ENCODE measurements around the gene LEKR1. TPM values are rescaled to one million over a fixed set of nuclear protein-coding genes. Genes with fewer than 3 reads are reported as not detected.

The LEKR1 gene
- total and polyA plus RNA-seq, 3 experiments from 2014 or later = 0.55 to 0.64 (median 0.56) TPM

DNA sequence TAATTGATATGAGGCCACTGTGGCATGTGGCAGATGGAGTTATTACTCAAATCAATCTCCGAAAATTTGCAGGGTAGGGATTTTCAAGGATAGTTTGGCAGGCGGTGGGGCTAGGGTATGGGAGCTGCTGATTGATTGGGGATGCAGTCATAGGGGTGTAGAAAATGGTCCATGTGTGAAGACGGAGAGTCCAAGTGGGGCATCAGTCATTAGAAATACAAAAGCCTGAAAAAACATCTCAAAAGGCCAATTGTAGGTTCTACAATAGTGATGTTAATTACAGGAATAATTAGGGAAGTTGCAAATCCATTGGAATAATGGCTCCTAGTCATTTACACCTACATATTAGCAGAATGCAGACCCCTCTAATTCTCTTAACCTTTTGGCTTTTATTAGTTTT is 4.9 kb downstream of the LEKR1 start:
- no peak overlapping the region for H3K4me3 ChIP-seq (ENCODE audit: low read length)
- Mint-ChIP-seq H3K36me3 (peaks cover 0 to 7% (median 0%) of the 10 kb centered on the region in 3 donors), H3K27me3 (no peaks in the 10 kb centered on the region), H3K27ac (peak overlapping the region in 1 of 8 donors; percentile 33), H3K4me3 (peak overlapping the region in 1 of 7 donors; percentile 50), H3K4me1 (peaks cover 7 to 18% (median 14%) of the 10 kb centered on the region in 3 donors), H3K9me3 (no peaks in the 10 kb centered on the region)
- ChIA-PET POLR2A (no interaction called here), CTCF (no interaction called here)
- H3K27me3 ChIP-seq (ENCODE audit: insufficient read depth, low read length, poor library complexity, severe bottlenecking) = no peaks in the 10 kb centered on the region
- DNase-seq = no peak
- H3K4me1 ChIP-seq (ENCODE audit: insufficient read depth, low read length) = no peaks in the 10 kb centered on the region
- no peaks in the 10 kb centered on the region for H3K9me3 ChIP-seq (ENCODE audit: low read length)
- no peak overlapping the region for H3K27ac ChIP-seq (ENCODE audit: low read depth, low read length)
- H3K36me3 ChIP-seq (ENCODE audit: insufficient read depth, low read length) = no peaks in the 10 kb centered on the region

DNA sequence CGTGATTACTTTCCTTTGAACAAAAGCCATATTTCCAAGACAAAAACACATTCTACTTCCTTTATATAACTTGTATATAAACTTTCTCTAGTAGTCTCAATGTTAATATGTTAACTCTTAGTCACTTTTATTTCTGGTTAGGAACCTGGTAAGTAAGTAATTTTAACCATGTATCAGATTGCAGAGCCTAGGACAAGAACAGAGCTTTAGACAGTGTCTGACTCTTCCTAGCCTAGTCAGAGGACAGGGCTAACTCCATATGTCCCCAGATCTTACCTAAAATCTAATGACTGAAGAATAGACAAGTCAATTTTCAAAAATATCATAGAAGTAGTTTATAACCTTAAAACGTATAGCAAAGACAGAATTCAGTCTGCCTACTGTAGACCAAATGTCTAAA is 8.3 kb downstream of the LEKR1 start:
- Histone ChIP-seq H3K9me3 (ENCODE audit: low read length) (no peaks in the 10 kb centered on the region), H3K4me3 (ENCODE audit: low read length) (no peak overlapping the region), H3K4me1 (ENCODE audit: insufficient read depth, low read length) (no peaks in the 10 kb centered on the region), H3K27me3 (ENCODE audit: insufficient read depth, low read length, poor library complexity, severe bottlenecking) (no peaks in the 10 kb centered on the region), H3K36me3 (ENCODE audit: insufficient read depth, low read length) (no peaks in the 10 kb centered on the region), H3K27ac (ENCODE audit: low read depth, low read length) (no peak overlapping the region)
- DNase-seq = no peak
- ChIA-PET CTCF (interaction anchor here (0.6 kb wide), 1 partner anchor 19 kb away, joined by 3 read pairs; no protein-coding TSS in a partner anchor), POLR2A (no interaction called here)
- no peaks in the 10 kb centered on the region for H3K36me3 Mint-ChIP-seq
- H3K4me3 Mint-ChIP-seq = no peak overlapping the region
- H3K4me1 Mint-ChIP-seq = no peaks in the 10 kb centered on the region
- H3K27ac Mint-ChIP-seq = no peak overlapping the region
- no peaks in the 10 kb centered on the region for H3K27me3 Mint-ChIP-seq
- H3K9me3 Mint-ChIP-seq = no peaks in the 10 kb centered on the region

DNA sequence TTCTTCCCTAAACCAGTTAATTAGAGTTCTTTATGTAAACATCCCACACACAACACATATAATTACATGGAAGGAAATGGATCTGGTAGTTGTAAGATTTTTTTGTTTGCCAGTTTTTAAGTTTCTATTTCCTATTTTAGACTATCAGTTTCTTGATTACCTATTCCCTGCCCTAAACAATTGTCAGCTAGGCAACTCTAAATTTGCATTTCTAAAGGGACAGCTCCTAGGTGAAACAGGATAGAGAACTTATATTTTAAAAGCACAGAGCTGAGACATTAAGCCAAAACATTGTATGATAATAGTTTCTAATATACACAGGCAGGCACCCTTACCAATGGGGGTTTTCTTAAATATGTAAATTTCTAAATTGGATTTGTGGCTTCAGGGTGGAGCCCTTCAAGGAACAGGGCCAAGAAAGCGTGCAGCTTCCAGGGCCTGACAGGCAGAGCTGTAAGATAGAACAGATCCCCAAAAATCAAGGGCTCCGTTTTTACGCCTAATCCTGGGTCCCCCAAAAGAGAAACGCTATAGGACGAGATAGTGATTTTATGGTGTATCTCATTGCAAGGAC is 8.9 kb downstream of the LEKR1 start:
- POLR2A ChIA-PET = no interaction called here
- H3K4me1 Mint-ChIP-seq = no peaks in the 10 kb centered on the region
- no peaks in the 10 kb centered on the region for H3K27me3 ChIP-seq (ENCODE audit: insufficient read depth, low read length, poor library complexity, severe bottlenecking)

DNA sequence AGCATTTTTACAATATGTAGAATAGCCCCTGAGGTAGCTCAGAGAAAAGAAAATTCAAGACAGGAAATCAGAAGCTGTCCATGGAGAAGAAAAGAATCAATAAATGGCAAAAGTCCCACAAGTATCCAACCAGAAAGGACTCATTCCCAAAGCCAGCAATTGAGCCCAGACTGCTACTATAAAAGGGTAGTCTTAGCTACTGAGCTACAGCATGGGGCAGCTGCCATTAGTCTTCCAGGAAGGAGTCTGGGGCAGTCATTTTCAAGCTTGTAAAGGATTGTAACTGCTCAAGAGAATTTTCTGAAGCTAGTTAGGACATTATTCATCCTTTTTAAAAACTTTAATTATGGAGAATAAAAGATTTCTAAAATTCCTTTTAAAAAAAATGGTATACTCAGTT is 10.5 kb downstream of the LEKR1 start:
- H3K4me1 ChIP-seq (ENCODE audit: insufficient read depth, low read length) = no peaks in the 10 kb centered on the region
- Mint-ChIP-seq H3K4me1 (no peaks in the 10 kb centered on the region), H3K27ac (no peak overlapping the region), H3K9me3 (no peaks in the 10 kb centered on the region), H3K36me3 (no peaks in the 10 kb centered on the region), H3K4me3 (no peak overlapping the region), H3K27me3 (no peaks in the 10 kb centered on the region)
- no peak overlapping the region for H3K4me3 ChIP-seq (ENCODE audit: low read length)
- no peak overlapping the region for H3K27ac ChIP-seq (ENCODE audit: low read depth, low read length)
- ChIA-PET POLR2A (no interaction called here), CTCF (no interaction called here)
- no peaks in the 10 kb centered on the region for H3K36me3 ChIP-seq (ENCODE audit: insufficient read depth, low read length)
- DNase-seq = no peak
- no peaks in the 10 kb centered on the region for H3K27me3 ChIP-seq (ENCODE audit: insufficient read depth, low read length, poor library complexity, severe bottlenecking)
- no peaks in the 10 kb centered on the region for H3K9me3 ChIP-seq (ENCODE audit: low read length)

More for the DNA sequence above, 8.9 kb downstream of the LEKR1 start:
- CTCF ChIA-PET = interaction anchor here (0.6 kb wide), 1 partner anchor 20 kb away, joined by 3 read pairs; no protein-coding TSS in a partner anchor
- H3K27ac ChIP-seq (ENCODE audit: low read depth, low read length) = no peak overlapping the region
- H3K36me3 ChIP-seq (ENCODE audit: insufficient read depth, low read length) = no peaks in the 10 kb centered on the region
- no peaks in the 10 kb centered on the region for H3K9me3 Mint-ChIP-seq
- no peaks in the 10 kb centered on the region for H3K36me3 Mint-ChIP-seq
- no peak overlapping the region for H3K4me3 Mint-ChIP-seq
- no peaks in the 10 kb centered on the region for H3K4me1 ChIP-seq (ENCODE audit: insufficient read depth, low read length)
- H3K4me3 ChIP-seq (ENCODE audit: low read length) = no peak overlapping the region
- no peaks in the 10 kb centered on the region for H3K9me3 ChIP-seq (ENCODE audit: low read length)
- no peak overlapping the region for H3K27ac Mint-ChIP-seq
- no peak for DNase-seq
- H3K27me3 Mint-ChIP-seq = no peaks in the 10 kb centered on the region

DNA sequence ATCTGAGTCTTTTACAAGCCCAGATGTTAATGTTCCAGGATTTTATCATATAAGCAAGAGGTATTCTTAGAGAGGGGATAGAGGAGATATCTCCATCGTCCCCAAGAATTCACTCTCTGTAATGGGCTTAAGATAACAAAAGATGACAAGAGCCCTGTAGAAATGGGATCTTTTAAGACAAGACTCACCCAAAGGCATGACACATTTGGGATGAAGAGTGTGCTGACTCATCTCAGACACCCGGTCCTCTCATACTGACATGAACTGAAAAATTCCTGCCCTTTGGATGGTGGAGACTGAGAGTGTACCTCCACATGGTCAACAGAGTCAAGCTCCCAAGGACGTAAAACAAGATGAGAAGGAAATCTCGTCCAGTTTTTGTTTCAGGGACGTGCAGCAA is 11.0 kb downstream of the LEKR1 start:
- Histone ChIP-seq H3K4me3 (ENCODE audit: low read length) (no peak overlapping the region), H3K27me3 (ENCODE audit: insufficient read depth, low read length, poor library complexity, severe bottlenecking) (no peaks in the 10 kb centered on the region), H3K27ac (ENCODE audit: low read depth, low read length) (no peak overlapping the region), H3K9me3 (ENCODE audit: low read length) (no peaks in the 10 kb centered on the region), H3K36me3 (ENCODE audit: insufficient read depth, low read length) (no peaks in the 10 kb centered on the region), H3K4me1 (ENCODE audit: insufficient read depth, low read length) (no peaks in the 10 kb centered on the region)
- DNase-seq = no peak
- POLR2A ChIA-PET = no interaction called here
- Mint-ChIP-seq H3K36me3 (no peaks in the 10 kb centered on the region), H3K9me3 (no peaks in the 10 kb centered on the region), H3K4me3 (no peak overlapping the region), H3K27ac (no peak overlapping the region), H3K4me1 (no peaks in the 10 kb centered on the region), H3K27me3 (no peaks in the 10 kb centered on the region)
- CTCF ChIA-PET = no interaction called here

DNA sequence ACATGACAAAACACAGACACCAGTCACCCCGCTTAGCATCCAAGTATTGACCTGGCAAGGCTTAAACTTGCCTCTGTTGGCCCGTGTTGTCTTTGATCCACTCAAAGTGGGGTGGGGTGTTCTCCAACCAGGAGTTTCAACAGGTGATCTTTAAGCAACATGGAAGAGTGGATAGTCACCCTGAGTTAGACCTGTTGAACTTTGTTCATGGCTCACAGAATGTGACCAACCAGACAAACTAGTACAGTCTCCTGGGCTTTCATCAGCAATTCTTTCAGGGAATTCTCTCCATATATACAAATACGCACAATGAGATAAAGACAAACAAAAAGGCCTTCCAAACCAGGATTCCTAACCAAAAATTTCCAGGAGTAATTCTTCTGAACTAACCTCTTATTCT is 11.9 kb downstream of the LEKR1 start:
- no peak overlapping the region for H3K4me3 ChIP-seq (ENCODE audit: low read length)
- H3K4me1 ChIP-seq (ENCODE audit: insufficient read depth, low read length) = no peaks in the 10 kb centered on the region
- H3K27ac ChIP-seq (ENCODE audit: low read depth, low read length) = no peak overlapping the region
- DNase-seq = no peak
- no peaks in the 10 kb centered on the region for H3K4me1 Mint-ChIP-seq
- CTCF ChIA-PET = no interaction called here
- H3K36me3 ChIP-seq (ENCODE audit: insufficient read depth, low read length) = no peaks in the 10 kb centered on the region
- no peaks in the 10 kb centered on the region for H3K27me3 ChIP-seq (ENCODE audit: insufficient read depth, low read length, poor library complexity, severe bottlenecking)
- POLR2A ChIA-PET = no interaction called here
- no peak overlapping the region for H3K4me3 Mint-ChIP-seq
- H3K27me3 Mint-ChIP-seq = no peaks in the 10 kb centered on the region
- no peak overlapping the region for H3K27ac Mint-ChIP-seq
- no peaks in the 10 kb centered on the region for H3K9me3 ChIP-seq (ENCODE audit: low read length)
- no peaks in the 10 kb centered on the region for H3K9me3 Mint-ChIP-seq
- no peaks in the 10 kb centered on the region for H3K36me3 Mint-ChIP-seq

DNA sequence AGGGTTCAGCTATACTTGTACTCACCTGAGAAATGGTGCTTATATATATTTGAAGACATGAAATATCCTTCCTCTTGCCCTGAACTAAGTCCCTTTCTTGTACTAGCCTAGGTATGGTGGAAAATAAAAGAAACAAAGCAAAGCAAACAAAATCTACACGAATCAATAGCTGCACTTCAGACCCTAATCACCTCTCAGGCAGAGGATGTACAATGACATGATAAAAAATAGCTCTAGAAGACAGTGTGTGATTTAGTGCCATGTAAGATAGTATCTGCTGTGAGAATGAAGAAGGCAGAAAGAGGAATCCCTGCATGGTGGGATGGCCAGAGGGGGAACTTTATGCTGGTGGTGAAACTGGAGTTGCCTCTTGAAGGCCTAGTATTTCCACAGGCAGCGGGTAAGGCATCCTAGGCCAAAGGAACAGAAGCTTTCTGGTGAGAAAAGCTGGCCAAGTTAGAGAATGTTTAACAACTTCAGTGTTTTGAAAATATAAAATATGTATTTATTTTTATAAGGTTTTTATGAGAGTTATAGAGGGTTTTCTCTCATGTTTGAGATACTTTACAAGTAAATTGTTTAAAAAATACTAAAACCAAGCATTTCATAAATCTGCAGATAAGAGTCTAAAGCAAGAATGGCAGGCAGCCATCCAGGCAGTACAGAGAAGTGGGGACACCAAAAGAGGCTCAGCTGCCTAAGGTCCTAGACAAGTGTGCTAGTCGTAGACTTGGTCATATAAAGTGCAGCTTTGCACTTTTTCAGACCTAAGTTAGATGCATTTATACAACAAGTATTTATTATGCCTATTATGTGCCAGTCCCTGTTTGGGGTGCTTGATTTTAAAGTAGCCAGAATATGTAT is 14.9 kb downstream of the LEKR1 start:
- Mint-ChIP-seq H3K36me3 (no peaks in the 10 kb centered on the region), H3K27me3 (peaks cover 0 to 4% of the 10 kb centered on the region in 2 donors), H3K9me3 (no peaks in the 10 kb centered on the region), H3K27ac (no peak overlapping the region), H3K4me1 (no peaks in the 10 kb centered on the region), H3K4me3 (no peak overlapping the region)
- Histone ChIP-seq H3K4me3 (ENCODE audit: low read length) (no peak overlapping the region), H3K4me1 (ENCODE audit: insufficient read depth, low read length) (no peaks in the 10 kb centered on the region), H3K27me3 (ENCODE audit: insufficient read depth, low read length, poor library complexity, severe bottlenecking) (no peaks in the 10 kb centered on the region), H3K36me3 (ENCODE audit: insufficient read depth, low read length) (no peaks in the 10 kb centered on the region), H3K9me3 (ENCODE audit: low read length) (no peaks in the 10 kb centered on the region), H3K27ac (ENCODE audit: low read depth, low read length) (no peak overlapping the region)
- ChIA-PET CTCF (no interaction called here), POLR2A (no interaction called here)
- DNase-seq = no peak

DNA sequence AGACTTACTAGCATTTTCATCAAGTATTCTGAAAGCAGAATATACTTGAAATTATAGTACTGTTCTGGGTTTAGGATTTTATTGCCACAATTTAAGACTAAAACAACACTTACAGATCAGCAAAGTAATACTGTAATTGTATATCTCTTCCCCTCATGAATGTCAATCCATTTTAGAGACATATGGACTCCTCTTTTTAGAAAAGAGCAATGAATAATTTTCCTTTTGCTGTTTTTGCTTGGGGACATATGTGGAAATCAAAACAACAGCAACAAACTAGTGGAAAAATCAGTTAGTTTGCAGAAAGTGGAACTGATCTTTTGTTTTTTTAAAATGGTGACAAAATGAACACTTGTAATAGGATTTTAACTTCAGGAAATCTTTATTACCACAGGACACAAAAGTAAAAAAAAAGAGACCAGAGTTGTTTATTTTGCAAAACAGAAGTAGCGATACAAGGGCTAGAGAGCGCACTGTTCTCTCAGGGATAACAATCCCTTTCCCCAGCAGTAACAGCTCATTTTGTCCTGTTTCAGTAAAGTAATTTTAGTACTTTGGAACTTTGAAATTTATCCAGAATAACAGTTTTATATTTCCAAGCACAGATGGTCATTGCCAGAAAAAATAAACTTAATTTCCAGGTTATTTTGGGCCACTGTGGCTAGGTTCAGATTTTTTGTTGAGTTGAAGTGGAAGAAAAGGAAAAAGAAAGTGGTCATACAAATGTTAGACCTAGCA is 17.1 kb downstream of the LEKR1 start:
- Histone ChIP-seq H3K4me1 (ENCODE audit: insufficient read depth, low read length) (no peaks in the 10 kb centered on the region), H3K27me3 (ENCODE audit: insufficient read depth, low read length, poor library complexity, severe bottlenecking) (no peaks in the 10 kb centered on the region), H3K36me3 (ENCODE audit: insufficient read depth, low read length) (no peaks in the 10 kb centered on the region), H3K27ac (ENCODE audit: low read depth, low read length) (no peak overlapping the region), H3K4me3 (ENCODE audit: low read length) (no peak overlapping the region), H3K9me3 (ENCODE audit: low read length) (no peaks in the 10 kb centered on the region)
- Mint-ChIP-seq H3K27me3 (peaks cover 0 to 4% of the 10 kb centered on the region in 2 donors), H3K9me3 (no peaks in the 10 kb centered on the region), H3K4me1 (no peaks in the 10 kb centered on the region), H3K27ac (no peak overlapping the region), H3K36me3 (no peaks in the 10 kb centered on the region), H3K4me3 (no peak overlapping the region)
- ChIA-PET CTCF (no interaction called here), POLR2A (no interaction called here)
- DNase-seq = no peak

Measured in CD8-positive, alpha-beta memory T cell (primary cell).